GM18517 (cell line): Measurements from ENCODE around the gene COL21A1.

Source experiments
- ATAC-seq: cut with Tn5 transposase; IDR thresholded peaks from one replicate; pipeline ENCODE4 v1.9.1; 2021; ENCODE audit warnings: mild to moderate bottlenecking, moderate library complexity; ENCODE audit not compliant: unreplicated experiment

COL21A1 gene

DNA sequence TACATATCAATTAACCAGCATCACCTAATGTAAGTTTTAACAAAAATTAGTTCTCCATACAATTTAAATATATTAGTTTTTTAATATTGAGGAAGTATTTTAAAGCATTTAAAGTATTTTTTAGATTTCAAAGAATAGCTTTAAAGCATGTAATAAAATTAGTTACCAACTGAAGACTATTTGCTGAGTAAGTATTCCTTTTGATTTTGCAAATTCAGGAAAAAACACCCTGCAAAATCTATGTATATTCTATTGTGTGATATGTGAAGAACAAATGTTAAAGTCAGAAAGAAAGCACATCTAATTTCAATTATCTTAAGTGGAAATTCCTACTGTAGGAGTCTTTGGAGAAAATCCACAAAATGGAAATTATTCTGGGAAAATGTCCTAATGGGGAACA, 107.3 kb downstream of the COL21A1 start:
- no peak for ATAC-seq

DNA sequence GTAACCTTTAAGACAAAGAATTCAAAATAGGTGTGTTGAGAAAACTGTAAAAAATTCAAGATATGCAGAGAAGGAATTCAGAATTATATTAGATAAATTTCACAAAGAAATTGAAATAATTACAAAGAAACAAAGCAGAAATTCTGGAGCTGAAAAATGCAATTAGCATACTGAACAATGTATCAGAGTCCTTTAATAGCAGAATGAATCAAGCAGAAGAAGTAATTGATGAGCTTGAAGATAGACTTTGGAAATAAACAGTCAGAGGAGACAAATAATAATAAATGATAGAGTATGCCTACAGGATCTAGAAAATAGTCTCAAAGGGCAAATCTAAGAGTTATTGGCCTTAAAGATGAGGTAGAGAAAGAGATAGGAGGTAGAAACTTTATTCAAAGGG, 131.7 kb downstream of the COL21A1 start:
- no peak for ATAC-seq

DNA sequence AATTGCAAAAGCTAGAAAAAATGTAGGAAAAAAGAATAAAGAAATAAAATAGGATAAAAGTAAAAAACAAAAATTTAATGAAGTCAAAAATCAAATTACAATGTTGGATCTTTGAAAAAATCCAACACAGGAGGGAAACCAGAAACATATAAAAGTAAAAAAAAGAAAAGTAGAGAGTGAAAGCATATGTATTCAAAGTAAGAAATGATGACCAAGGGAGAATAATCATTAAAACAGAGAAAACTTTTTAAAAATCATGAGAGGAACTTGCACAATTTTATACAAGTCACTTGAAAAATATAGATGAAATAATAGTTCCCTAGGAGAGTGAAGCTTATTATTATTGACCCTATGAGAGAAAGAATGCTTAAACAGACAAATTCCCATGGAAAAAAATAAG, 138.2 kb downstream of the COL21A1 start:
- no peak for ATAC-seq

DNA sequence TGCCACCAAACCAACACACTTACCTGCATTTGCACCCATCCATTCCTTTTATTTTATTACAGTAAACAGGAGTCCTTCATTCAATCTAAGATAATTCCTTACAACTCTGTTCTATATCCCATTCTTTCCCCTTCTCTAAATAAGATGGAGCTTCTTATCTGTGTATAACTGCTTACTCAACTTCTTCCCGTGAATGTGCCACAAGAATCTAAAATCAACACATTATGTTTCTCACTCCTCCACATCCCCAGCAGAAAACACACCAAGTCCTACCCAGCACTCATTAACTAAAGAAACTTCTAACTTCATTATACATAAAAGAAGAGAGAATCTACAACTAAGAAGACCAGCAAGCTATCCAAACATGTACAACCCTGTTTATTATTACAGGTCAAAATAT, 141.1 kb downstream of the COL21A1 start:
- ATAC-seq = no peak

DNA sequence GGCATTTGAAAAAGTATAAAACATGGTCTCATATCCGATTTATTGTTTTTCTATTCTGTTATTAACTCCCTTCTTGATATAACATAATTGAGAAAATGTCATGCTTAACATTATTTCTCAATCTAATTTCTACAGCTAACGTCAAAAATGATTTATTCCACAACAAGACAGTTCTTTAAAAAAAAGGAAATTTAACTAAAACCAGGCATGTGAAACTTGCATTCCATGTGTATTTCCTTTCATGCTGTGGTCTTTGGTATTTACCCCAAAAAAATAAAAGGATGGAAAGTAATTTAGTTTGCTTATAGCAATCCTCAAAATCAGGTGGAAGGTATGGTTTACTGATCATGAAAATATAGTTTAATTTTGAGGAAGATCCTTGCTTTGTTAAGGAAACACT, 142.8 kb downstream of the COL21A1 start:
- ATAC-seq = no peak

DNA sequence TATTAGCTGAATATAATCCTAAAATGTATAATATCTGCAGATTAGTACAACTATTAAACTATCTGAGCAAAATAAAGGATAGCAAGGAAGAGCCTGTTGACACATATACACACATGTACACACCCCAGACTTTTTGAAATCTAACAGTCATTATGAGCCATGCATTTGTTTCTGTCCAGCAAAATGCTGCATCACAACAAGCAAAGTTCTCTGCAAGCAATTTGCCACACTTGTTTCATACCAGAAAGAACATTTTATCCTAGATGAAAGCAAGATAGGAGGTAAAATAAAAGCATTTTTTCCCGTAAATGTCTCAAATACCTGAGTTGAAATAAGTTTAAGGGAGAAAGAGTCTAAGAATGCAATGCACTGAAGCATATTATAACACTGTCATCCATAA, 145.2 kb downstream of the COL21A1 start:
- ATAC-seq = no peak

DNA sequence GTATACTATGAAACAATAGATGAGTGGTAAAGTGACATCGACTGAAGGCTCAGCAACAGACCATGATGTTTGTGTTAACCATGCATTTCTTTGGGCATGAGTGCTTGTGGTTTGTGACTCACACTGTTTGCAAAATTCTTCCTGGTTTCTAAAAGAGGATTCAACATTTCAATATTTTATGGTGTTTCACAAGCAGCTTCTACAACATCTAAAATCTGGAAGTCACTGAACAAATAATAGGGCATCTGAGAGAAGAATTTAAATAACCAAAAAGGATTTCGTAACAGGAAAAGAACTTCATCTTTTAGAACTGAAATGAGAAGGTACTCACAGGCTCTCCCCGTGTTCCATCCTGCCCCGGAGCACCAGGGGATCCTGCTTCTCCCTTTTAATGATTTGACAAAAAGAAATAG, 146.2 kb downstream of the COL21A1 start:
- no peak for ATAC-seq

DNA sequence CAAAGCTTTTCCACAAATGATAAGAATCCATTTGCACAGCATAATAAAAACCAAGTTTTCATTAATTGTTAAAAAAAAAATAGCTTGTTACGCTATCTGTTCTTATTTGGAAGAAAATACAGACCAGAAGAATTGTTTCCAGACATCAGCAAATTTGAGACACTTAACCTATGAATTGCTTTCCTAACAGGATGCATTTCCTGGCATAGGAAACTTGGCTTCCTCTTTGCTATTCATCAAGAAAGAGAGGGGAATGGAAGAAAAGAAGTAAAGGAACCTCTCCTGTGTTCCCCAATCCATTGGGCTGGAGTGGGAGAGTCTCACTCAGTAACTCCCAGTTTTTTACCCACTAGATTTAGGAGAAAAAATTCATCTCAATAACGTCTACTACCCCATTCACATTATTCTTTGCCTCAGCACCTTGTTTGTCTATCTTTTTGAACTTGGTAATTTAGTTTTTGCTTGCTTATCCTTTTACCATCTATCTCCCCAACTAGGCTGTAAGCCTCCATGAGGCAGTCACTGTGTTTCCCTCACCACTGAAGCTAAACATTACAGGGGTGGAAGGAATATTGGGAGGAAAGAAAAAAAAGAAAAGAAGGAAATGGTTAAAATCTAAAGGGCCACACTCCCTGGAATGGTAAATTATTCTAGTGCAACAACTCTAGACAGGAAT, 150.3 kb downstream of the COL21A1 start:
- ATAC-seq = no peak

DNA sequence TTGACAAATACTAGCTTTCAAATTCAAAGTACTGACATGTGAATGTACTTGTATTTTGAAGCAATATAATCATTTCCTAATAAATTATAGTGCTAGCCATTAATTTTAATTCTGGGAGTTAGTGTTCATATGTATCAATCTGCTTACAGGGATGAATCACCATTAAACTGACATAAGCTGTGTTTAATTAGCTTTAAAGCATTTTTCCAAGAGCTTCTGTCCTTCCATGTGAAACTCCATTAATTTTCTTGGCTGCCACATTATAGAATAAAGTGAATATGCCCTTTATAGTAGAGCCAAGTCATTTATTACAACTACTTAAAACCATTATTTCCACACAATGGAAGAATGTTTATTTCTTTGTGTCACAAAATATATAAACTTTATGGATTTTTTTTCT, 150.8 kb downstream of the COL21A1 start:
- ATAC-seq = no peak

DNA sequence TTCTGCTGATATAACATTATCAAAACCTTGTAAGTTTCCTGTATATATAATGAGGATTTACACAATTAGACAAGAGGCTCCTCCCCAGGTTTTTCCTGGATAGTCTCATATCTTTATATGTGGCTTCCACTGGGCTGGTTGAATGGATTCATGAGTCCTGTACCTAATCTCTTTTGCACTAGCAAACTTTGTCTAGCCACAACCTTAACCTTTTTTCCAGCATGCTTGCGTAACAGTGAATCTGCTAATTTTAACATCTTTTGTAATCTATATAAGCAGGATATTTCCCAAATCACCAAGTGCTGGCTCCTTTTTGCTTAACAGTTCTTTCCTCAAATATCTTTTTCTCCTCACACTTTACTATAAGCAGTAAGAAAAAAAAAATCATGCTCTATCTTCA, 153.6 kb downstream of the COL21A1 start:
- no peak for ATAC-seq

DNA sequence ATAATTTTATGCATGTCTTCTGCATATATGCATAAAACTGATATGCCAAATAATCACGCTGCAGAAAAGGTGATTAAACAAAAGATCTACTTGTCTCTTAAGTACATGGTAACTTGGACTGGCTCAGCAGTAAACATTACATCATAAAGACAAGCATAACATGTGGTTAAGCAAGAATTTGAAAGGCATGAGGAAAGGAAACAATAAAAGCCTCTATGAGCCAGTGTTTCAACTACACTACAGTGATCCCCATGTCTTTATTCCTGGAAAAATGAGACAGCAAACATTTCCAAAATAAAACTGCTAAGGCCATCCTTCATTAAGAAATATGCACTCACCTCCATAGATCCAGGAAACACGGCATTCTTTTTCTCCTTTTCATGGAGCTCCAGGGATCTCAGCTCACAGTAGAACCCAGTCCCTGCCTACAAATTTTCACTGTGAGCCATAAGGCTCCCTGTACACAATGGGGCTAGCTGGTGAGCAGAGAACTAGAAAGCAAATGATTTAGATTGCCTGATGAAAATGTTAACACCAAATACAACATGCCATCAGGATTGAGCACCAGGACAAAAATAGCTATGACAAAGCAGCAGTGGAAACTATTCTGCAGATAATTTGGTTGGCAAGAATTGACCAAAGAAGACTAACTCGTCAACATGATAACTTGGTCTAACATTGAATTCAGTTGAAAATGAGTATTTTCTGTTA, 156.1 kb downstream of the COL21A1 start:
- ATAC-seq = no peak

DNA sequence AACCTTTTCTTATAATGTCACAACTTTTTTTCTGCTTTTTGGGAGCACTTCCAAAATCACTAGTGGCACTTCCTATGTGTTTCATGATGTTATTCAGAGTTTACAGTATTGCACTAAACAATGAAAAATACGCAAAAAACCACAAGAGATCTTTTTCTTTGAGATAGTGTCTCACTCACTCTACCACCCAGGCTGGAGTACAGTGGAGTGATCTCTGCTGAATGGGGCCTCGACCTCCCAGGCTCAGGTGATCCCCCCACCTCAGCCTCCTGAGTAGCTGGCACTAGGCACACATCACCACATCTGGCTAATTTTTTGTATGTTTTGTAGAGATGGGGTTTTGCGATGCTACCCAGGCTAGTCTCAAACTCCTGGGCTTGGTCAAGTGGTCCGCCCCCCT, 158.7 kb downstream of the COL21A1 start:
- no peak for ATAC-seq

DNA sequence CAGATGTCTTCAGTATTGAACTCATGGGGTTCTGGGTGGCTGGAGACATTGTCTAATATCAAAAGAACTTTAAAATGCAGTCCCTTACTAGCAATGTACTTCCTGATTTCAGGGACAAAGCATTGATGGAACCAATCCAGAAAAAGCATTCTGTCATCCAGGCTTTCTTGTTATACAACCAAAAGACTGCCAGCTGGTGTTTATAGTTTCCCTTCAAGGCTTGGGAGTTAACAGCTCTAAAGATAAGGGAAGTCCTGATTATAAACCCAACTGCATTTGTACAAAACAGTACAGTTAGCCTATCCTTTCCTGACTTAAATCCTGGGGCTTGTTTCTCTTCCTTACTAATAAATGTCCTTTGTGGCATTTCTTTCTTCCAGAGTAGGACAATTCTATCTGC, 160.0 kb downstream of the COL21A1 start:
- ATAC-seq = no peak

DNA sequence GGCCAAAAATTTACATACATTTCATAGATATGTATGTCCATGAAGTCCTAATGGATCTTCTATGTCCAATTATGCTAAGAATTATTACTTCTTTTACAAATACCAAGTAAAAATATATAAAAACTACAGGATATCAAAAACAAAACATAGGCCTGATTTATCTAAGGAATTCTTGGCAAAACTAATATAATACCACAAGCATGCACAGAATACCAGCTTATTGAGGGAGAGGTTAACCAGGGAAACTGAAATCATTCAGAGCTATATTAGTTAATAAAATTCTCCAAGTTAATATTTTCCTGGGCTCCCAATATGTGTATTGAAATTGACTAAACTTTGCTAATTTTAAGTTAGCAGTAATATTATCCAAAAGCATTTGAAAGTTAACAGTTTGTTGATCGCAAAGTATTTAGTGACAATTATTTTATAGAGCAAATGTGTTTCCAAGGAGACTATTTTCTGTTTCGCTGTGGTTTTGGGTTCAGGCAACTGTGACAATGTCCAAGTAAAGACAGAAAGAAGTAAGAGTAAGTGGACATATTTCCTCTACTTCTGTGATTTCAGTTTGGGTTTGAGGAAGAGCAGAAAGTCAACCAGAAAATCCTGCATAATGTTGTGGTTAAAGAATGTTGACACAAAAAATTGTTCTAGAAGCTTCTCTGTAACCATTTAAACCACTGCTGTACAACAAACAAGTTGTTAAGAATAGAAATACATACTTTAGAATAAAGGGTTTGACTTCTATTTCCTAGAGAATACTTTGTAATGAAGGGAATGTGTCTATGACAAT, 167.4 kb downstream of the COL21A1 start:
- ATAC-seq = no peak

DNA sequence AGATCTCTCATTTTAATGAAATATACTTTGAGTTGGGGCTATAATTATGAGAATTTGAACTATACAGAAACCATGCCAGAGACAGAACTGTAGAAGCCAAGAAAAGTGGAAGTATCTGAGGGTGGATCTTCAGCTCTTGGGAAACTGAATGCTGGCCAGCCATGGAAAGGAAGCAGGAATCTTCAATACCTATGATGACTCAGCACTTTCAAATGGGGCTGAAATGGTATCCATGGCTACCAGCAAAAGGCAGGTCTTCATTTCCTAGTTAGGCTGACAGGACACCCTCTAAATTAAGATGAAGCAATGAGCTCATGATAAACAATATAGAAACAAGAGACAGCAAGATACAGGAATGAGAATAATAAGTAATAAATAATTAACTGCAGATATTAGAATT, 171.3 kb downstream of the COL21A1 start:
- no peak for ATAC-seq

DNA sequence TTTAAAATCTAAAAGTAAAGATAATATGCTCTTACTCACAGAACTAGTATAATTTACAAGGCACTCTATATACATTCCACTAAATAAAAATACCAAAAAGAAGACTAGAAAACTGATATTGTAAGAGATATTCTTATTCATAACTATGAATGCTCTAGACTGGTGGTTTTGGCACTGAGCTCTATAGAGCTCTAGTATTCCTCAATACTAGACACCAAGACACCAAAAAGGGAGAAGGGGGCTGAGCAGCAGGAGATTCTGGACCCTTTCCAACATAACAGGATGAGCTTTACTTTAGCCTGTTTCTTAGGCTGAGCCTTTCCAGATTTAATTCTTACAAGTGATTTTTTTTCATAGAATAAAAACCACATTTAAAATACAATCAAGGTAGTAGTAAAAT, 173.6 kb downstream of the COL21A1 start:
- no peak for ATAC-seq

DNA sequence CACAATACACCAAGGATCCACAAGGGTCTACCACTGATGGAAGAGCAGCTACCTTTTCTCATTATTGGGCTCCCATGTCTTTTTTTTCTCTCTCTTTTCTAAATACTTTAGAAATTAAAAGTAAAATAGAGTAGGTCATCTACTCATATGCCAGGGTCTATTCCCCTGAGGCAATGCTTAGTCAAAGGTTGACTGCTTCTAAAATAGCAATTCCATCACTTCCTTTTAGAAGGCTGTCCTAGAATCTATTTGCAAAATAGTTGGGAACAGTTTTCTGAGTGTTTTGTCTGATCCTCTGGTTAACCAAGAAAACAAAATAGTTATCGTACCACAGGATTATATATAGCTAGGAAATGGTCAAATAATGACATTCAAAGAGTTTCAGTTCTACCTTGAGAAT, 174.1 kb downstream of the COL21A1 start:
- ATAC-seq = no peak

DNA sequence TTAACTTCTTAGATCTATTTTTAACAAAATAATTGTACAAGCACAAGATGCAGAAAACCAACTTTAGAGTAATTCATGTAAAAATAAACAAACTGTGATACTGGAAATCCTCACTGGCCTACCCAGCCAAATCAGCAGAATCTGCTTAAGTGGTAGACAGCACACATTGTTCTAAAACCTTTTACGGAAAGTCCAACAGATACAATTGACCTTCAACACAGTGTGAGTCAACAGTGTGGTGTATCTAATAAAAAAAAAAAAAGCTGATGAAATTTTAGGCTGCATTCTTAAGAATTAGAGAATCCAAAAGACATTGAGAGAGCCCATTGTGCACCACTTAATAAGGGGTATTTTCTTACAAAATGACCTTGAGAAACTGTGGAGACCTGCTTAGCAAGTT, 174.5 kb downstream of the COL21A1 start:
- no peak for ATAC-seq

DNA sequence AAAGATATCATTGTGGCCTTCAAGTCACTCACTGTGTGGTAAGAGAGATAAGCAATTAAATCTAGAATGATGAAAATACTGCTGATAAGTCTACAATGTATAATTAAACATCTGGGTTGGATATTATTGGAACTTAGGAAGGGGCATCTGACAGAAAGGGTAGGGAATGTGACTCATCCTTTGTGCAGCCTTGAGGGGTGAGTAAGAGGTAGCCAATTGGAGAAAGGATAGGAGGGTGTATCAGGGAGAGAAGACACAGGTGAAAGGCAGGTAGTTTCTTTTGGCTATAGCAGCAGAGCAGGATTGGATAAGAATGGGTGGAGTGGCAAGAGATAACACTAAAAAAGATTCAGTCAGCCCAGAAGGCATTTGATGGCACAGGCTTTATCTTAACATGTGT, 182.0 kb downstream of the COL21A1 start:
- no peak for ATAC-seq

DNA sequence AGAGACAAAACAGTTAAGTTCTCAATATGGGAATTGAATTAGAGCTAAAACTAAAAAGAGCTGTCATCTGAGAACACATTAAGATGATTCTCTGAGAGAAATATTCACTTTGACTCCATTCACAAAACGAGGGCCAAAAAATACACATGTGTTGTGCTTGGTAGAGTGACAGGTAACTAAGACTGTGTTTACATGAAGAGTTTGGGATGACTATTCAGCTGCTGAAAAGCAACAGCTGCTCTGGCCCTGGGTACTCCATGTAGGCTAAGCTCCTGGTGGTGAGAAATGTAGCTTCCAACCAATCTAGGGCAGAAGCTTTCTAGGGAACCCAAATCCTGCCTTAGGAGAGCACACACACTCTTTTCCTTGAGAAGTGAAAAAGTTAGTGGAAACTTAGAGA, 184.5 kb downstream of the COL21A1 start:
- ATAC-seq = no peak

DNA sequence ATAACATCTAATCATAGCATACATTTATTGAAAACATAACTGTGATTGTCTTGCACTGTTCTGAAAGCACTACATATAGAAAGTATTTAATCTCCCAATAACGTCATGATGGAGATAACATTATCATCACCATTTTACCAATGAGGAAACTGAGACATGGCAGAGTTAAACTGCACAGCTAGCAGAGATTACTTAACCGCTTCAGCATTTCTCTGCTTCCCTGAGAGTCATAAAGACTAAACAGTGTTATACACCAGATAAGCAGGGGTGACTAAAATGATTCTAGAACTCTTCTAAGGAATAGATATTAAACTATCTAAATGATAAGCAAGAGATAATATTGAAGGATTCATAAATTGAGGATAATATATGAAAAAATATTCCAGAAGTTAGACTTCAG, 188.7 kb downstream of the COL21A1 start:
- ATAC-seq = no peak

DNA sequence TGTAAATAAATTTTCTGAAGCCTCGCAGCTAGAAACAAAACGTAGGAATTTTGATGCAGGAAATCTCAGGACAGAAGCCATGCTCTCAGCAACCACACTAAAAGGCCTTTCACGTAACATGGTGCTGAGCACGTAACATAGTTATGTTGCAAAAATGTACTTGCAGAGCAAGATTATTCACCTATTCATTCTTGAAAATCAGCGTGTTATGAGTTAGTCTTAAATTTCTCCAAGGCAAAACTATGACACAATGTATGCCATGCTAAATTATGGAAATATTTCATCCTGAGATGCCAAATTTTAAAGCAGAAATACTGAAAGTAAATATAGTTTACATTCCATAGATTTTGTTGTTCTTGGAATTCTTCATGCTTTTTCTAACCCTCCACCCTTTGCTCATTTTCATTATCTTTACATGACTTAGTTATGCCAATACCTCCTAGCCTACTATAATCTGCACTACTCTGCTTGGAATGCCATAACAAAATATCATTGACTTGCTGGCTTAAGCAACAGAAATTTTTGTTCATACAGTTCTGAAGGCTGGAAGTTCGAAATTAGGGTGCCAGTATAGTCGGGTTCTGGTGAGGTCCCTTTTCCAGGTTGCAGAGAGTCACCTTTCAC, 192.2 kb downstream of the COL21A1 start:
- ATAC-seq = no peak
